ENCODE data around the gene CPA3. TPM values are rescaled to one million over a fixed set of nuclear protein-coding genes. Genes with fewer than 3 reads are reported as not detected.

CPA3 gene
- total and polyA plus RNA-seq, 7 donors = 0.34 to 3.8 (median 0.74) TPM

DNA sequence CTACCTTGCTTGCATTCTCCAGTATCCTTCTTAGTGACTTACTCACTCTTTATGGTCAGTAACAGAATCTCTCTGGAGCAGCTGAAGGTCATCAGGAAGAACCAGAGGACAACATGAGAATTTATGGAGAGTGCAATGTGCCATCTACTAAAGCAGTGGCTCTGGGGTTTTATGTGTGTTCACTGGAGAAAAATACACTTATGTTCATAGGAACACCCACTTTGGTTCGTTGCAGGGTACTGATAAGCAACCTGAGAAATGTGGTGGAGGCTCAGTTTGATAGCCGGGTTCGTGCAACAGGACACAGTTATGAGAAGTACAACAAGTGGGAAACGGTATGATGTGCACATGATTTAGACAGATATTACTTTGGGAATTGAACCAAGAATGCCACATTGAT lies 24.6 kb upstream of the CPA3 start:
- ATAC-seq = no peak
- Histone ChIP-seq H3K36me3 (ENCODE audit: insufficient read depth in 1 of 2, low read depth in 1 of 2) (no peaks in the 10 kb centered on the region), H3K9me3 (no peaks in the 10 kb centered on the region), H3K4me1 (no peaks in the 10 kb centered on the region), H3K27ac (no peak overlapping the region), H3K4me3 (no peak overlapping the region), H3K27me3 (ENCODE audit: insufficient read depth in 3 of 3, low read length in 2 of 3) (no peaks in the 10 kb centered on the region)
- DNase-seq = no peak
- TF ChIP-seq CTCF (IDR thresholded peaks at IDR 0.05) = no peak
- intact Hi-C loops (cut with DNase I) = no loop called here
- WGBS, 3 donors = 72 to 80% (median 77%) methylated on average over 4 of the region's 4 CpGs

- intact Hi-C loops (cut with DNase I) = no loop called here
- Histone ChIP-seq H3K4me3 (no peak overlapping the region), H3K27me3 (ENCODE audit: insufficient read depth in 3 of 3, low read length in 2 of 3) (no peaks in the 10 kb centered on the region), H3K9me3 (no peaks in the 10 kb centered on the region), H3K36me3 (ENCODE audit: insufficient read depth in 1 of 2, low read depth in 1 of 2) (no peaks in the 10 kb centered on the region), H3K4me1 (no peaks in the 10 kb centered on the region), H3K27ac (no peak overlapping the region)
- TF ChIP-seq CTCF (IDR thresholded peaks at IDR 0.05) = no peak
- WGBS, 3 donors = 52 to 64% (median 54%) methylated on average over 2 of the region's 2 CpGs
- ATAC-seq (no peak), DNase-seq (no peak)
Measured at GRCh38 chr3:148845756-148846395, 19.2 kb upstream of the CPA3 start.

- no peak overlapping the region for H3K4me3 ChIP-seq
- no peak overlapping the region for H3K27ac ChIP-seq
- WGBS, 3 donors = 28 to 83% (median 59%) methylated on average over 1 of the region's 1 CpG
- DNase-seq (no peak), ATAC-seq (no peak)
- no peaks in the 10 kb centered on the region for H3K4me1 ChIP-seq
- TF ChIP-seq CTCF (IDR thresholded peaks at IDR 0.05) = no peak
- H3K27me3 ChIP-seq (ENCODE audit: insufficient read depth in 3 of 3, low read length in 2 of 3) = no peaks in the 10 kb centered on the region
- intact Hi-C loops (cut with DNase I) = no loop called here
- H3K36me3 ChIP-seq (ENCODE audit: insufficient read depth in 1 of 2, low read depth in 1 of 2) = no peaks in the 10 kb centered on the region
- H3K9me3 ChIP-seq = no peaks in the 10 kb centered on the region
Measured at GRCh38 chr3:148847351-148847750, 17.7 kb upstream of the CPA3 start.

DNA sequence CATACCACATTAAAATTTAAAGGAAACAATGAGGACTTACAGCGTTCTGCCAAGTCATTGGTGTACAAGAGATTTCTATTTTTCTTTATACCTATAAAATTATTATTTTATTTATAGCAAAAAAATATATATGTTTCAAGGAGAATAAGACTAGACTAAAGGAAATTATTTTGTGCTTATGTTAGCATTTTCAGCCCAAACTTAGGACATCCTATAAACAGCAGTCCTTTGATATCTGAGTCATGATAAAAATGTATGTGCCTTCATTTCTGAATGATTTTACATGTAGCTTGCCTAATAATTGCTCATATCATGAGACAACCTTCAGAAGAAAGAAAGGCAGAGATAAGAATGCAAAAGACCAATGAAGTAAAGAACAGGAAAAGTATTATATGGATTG lies 16.7 kb upstream of the CPA3 start:
- Histone ChIP-seq H3K27ac (no peak overlapping the region), H3K9me3 (no peaks in the 10 kb centered on the region), H3K27me3 (ENCODE audit: insufficient read depth in 3 of 3, low read length in 2 of 3) (no peaks in the 10 kb centered on the region), H3K4me3 (no peak overlapping the region), H3K4me1 (no peaks in the 10 kb centered on the region), H3K36me3 (ENCODE audit: insufficient read depth in 1 of 2, low read depth in 1 of 2) (no peaks in the 10 kb centered on the region)
- no peak for ATAC-seq
- intact Hi-C loops (cut with DNase I) = no loop called here
- no peak for DNase-seq
- TF ChIP-seq CTCF (IDR thresholded peaks at IDR 0.05) = no peak
- 86 to 98% (median 95%) methylated on average over 1 of the region's 1 CpG for WGBS, 3 donors

All from psoas muscle (tissue), 8 donors.